Measurements from ENCODE around the gene SLC27A4. TPM values are rescaled to one million over a fixed set of nuclear protein-coding genes. Genes with fewer than 3 reads are reported as not detected.

SLC27A4 gene
- total RNA-seq (2014; rRNA removed; shearing (Covaris generic)) (12.3 and 14.2 TPM in 2 replicates), total RNA-seq (2022) (13.0 and 16.0 TPM in 2 replicates), Bru-seq, nascent RNA (percentile 44 among the genes with signal in this experiment), BruChase-seq, experiment 1, labeled RNA remaining after a 6-hour chase (percentile 55 among the genes with signal in this experiment), BruChase-seq, experiment 2, labeled RNA remaining after a 2-hour chase (percentile 54 among the genes with signal in this experiment)
- long read RNA-seq, transcript SLC27A4-201 (13 exons, 3,028 nt): major isoform, 12 of 24 reads
- long read RNA-seq, partial matches to known transcripts: 5 of 24 reads
- long read RNA-seq, other reads (novel, unspliced or antisense): 7 of 24 reads

GRCh38 chr9:128339761-128340690, at the start of gene SLC27A4:
Gene SLC27A4, plus strand, starts transcription at chr9:128340527. Its CDS starts 2,606 bp downstream, at chr9:128343133.
- BruUV-seq (replicated peaks): no TSS peak
- CTCF ChIA-PET (ENCODE audit: unreplicated experiment): no interaction called here
- Histone ChIP-seq H3K4me3 (ENCODE audit: low read depth, low read length, poor library complexity, severe bottlenecking) (peak within 1 kb of the TSS; percentile 82), H3K79me2 (ENCODE audit: insufficient read depth, low read depth, low read length) (no peaks in the 10 kb centered on the region), H2AFZ (ENCODE audit: low read length) (peak within 1 kb of the TSS; percentile 79), H3K36me3 (ENCODE audit: insufficient read depth, low read length) (peaks cover 22% of the 10 kb centered on the region), H3K9me3 (ENCODE audit: low read length) (no peaks in the 10 kb centered on the region), H4K20me1 (ENCODE audit: insufficient read depth, low read length) (no peaks in the 10 kb centered on the region), H3K4me2 (ENCODE audit: low read length) (peak within 1 kb of the TSS; percentile 92), H3K4me1 (ENCODE audit: insufficient read depth, low read length, poor library complexity, severe bottlenecking) (peaks cover 5% of the 10 kb centered on the region), H3K9me2 (ENCODE audit: insufficient read depth, low read length) (no peaks in the 10 kb centered on the region), H3K27ac (ENCODE audit: low read depth, low read length, poor library complexity, severe bottlenecking) (peak within 1 kb of the TSS; percentile 18)
- POLR2A ChIA-PET: no interaction called here
- TF ChIP-seq, protein P1, sequence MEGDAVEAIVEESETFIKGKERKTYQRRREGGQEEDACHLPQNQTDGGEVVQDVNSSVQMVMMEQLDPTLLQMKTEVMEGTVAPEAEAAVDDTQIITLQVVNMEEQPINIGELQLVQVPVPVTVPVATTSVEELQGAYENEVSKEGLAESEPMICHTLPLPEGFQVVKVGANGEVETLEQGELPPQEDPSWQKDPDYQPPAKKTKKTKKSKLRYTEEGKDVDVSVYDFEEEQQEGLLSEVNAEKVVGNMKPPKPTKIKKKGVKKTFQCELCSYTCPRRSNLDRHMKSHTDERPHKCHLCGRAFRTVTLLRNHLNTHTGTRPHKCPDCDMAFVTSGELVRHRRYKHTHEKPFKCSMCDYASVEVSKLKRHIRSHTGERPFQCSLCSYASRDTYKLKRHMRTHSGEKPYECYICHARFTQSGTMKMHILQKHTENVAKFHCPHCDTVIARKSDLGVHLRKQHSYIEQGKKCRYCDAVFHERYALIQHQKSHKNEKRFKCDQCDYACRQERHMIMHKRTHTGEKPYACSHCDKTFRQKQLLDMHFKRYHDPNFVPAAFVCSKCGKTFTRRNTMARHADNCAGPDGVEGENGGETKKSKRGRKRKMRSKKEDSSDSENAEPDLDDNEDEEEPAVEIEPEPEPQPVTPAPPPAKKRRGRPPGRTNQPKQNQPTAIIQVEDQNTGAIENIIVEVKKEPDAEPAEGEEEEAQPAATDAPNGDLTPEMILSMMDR (conservative IDR thresholded peaks at IDR 0.05; ENCODE audit: low read length): no peak
- TF ChIP-seq EZH2phosphoT487 (IDR thresholded peaks at IDR 0.05; ENCODE audit: borderline replicate concordance, low read depth, low read length): no peak
- DNase-seq (ENCODE audit: low spot score): peak; percentile 88
- intact Hi-C loops (cut with micrococcal nuclease; ENCODE audit: unreplicated experiment): loop anchor here (1.0 to 5.0 kb wide), 3 partner anchors 18 to 138 kb away; partner anchors contain the start of genes COQ4, DNM1, TRUB2 and URM1

DNA sequence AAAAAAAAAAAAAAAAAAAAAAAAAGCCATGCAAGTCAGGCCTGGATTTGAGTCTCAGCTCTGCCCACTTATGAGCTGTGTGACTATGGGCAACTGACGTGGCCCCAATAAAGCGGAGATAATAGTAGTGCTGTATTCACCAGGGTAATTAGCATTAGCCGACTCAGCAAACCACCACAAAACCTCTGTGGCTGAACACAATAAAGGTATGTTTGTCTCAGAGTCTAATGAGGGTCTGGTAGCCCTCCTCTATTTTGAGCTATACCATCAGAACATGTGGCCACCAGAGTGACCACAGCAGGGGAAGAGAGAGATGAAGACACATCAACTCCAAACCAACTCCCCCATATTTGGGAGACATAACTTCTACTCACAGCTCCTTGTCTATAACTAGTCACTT, 48.3 kb upstream of the SLC27A4 start:
- BruUV-seq (replicated peaks): no TSS peak
- DNase-seq (ENCODE audit: low spot score): no peak
- Histone ChIP-seq H3K79me2 (ENCODE audit: insufficient read depth, low read depth, low read length) (no peaks in the 10 kb centered on the region), H2AFZ (ENCODE audit: low read length) (no peak overlapping the region), H3K4me3 (ENCODE audit: low read depth, low read length, poor library complexity, severe bottlenecking) (no peak overlapping the region), H3K36me3 (ENCODE audit: insufficient read depth, low read length) (no peaks in the 10 kb centered on the region), H3K9me3 (ENCODE audit: low read length) (no peaks in the 10 kb centered on the region), H3K4me2 (ENCODE audit: low read length) (no peak overlapping the region), H3K4me1 (ENCODE audit: insufficient read depth, low read length, poor library complexity, severe bottlenecking) (peaks cover 8% of the 10 kb centered on the region), H4K20me1 (ENCODE audit: insufficient read depth, low read length) (no peaks in the 10 kb centered on the region), H3K9me2 (ENCODE audit: insufficient read depth, low read length) (no peaks in the 10 kb centered on the region), H3K27ac (ENCODE audit: low read depth, low read length, poor library complexity, severe bottlenecking) (no peak overlapping the region)
- CTCF ChIA-PET (ENCODE audit: unreplicated experiment): interaction anchor here (0.5 kb wide), 1 partner anchor 69 kb away, joined by 11 read pairs; no protein-coding TSS in a partner anchor
- POLR2A ChIA-PET: interaction anchor here (0.7 kb wide), 2 partner anchors 101 to 317 kb away, joined by 4 read pairs; no protein-coding TSS in a partner anchor
- intact Hi-C loops (cut with micrococcal nuclease; ENCODE audit: unreplicated experiment): no loop called here
- no peak for TF ChIP-seq EZH2phosphoT487 (IDR thresholded peaks at IDR 0.05; ENCODE audit: borderline replicate concordance, low read depth, low read length)
- TF ChIP-seq, protein P1 (conservative IDR thresholded peaks at IDR 0.05; ENCODE audit: low read length): no peak
